Adrenal gland (tissue), 5 donors: ENCODE data around the gene RTTN.

Experiments
- POLR2A ChIP-seq, 2 donors: fragments of 450-650 bp; IDR thresholded peaks; one replicate each; pipeline ENCODE4 v1.6.1; 2017; ENCODE audit warnings: antibody characterized with exemption in 2 of 2, mild to moderate bottlenecking in 2 of 2, moderate library complexity in 1 of 2
- TF ChIP-seq, protein P1 (sequence below), 6 experiments: fragments of 450-650 bp in 4 of 6; fragments of 200-600 bp in 2 of 6; sonication (generic) in 1 of 6; IDR thresholded peaks; 1 replicate in 5 of 6; 2 replicates in 1 of 6; pipeline versions ENCODE4 v1.5.1 to v1.8.0; 2016 to 2021; ENCODE audit warnings: antibody characterized with exemption in 6 of 6, mild to moderate bottlenecking in 2 of 6, moderate library complexity in 1 of 6
- donor health status: DM: no; HTN: no; CAD: no.

- TF ChIP-seq, protein P1, sequence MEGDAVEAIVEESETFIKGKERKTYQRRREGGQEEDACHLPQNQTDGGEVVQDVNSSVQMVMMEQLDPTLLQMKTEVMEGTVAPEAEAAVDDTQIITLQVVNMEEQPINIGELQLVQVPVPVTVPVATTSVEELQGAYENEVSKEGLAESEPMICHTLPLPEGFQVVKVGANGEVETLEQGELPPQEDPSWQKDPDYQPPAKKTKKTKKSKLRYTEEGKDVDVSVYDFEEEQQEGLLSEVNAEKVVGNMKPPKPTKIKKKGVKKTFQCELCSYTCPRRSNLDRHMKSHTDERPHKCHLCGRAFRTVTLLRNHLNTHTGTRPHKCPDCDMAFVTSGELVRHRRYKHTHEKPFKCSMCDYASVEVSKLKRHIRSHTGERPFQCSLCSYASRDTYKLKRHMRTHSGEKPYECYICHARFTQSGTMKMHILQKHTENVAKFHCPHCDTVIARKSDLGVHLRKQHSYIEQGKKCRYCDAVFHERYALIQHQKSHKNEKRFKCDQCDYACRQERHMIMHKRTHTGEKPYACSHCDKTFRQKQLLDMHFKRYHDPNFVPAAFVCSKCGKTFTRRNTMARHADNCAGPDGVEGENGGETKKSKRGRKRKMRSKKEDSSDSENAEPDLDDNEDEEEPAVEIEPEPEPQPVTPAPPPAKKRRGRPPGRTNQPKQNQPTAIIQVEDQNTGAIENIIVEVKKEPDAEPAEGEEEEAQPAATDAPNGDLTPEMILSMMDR (IDR thresholded peaks at IDR 0.05) = no peak
- TF ChIP-seq POLR2A (IDR thresholded peaks at IDR 0.05) = no peak
These were observed 17.4 kb downstream of the RTTN start for GRCh38 chr18:70188113-70188512.
